GM18858 (cell line): ENCODE data around the gene AGAP1.

Experiments used
- ATAC-seq: cut with Tn5 transposase; IDR thresholded peaks from one replicate; pipeline ENCODE4 v1.9.1; 2021; ENCODE audit not compliant: unreplicated experiment

AGAP1 gene

GRCh38 chr2:235703711-235704295 lies 210.0 kb downstream of the AGAP1 start:
- no peak for ATAC-seq

DNA sequence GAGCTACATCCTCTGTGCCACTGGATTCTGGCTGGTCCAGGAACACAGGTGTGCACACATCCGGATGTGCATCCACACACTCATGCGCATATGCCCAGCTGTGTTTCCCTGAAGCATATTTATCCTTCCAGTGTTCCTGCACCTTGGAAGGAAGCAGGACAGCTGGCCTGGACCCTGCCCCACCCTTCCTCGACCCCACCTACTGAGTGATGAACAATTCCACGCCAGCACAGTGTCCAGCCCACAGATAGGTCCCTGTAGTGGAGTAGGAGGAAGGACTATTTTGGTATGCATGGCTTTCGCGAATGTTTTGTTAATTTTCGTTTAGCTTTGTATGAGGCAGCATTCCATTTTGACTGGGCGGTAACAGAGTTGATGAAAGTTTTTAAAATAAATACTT lies 211.5 kb downstream of the AGAP1 start:
- no peak for ATAC-seq

- ATAC-seq = no peak
These were observed 212.7 kb downstream of the AGAP1 start for GRCh38 chr2:235706506-235706905.

DNA sequence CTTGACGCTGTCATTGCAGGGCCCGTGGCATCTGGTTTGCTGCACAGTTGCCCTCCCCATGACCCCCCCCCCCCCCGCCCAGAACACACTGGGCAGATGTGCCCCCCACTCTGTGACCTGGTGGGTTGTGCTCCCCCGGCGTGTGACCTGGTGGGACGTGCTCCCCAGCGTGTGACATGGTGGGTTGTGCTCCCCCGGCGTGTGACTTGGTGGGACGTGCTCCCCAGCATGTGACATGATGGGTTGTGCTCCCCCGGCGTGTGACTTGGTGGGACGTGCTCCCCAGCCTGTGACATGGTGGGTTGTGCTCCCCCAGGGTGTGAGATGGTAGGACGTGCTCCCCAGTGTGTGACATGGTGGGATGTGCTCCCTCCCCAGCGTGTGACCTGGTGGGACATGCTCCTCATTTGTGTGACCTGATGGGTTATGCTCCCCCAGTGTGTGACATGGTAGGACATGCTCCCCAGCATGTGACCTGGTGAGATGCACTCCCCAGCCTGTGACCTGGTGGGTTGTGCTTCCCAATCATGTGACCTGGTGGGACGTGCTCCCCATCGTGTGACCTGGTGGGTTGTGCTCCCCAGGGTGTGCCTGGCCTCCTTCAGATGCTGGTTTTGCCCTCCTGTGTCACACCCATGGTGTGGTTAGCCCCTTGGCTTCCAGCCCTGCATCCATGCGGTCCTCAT lies 213.7 kb downstream of the AGAP1 start:
- no peak for ATAC-seq

- no peak for ATAC-seq
These were observed 215.4 kb downstream of the AGAP1 start for GRCh38 chr2:235709124-235709813.

DNA sequence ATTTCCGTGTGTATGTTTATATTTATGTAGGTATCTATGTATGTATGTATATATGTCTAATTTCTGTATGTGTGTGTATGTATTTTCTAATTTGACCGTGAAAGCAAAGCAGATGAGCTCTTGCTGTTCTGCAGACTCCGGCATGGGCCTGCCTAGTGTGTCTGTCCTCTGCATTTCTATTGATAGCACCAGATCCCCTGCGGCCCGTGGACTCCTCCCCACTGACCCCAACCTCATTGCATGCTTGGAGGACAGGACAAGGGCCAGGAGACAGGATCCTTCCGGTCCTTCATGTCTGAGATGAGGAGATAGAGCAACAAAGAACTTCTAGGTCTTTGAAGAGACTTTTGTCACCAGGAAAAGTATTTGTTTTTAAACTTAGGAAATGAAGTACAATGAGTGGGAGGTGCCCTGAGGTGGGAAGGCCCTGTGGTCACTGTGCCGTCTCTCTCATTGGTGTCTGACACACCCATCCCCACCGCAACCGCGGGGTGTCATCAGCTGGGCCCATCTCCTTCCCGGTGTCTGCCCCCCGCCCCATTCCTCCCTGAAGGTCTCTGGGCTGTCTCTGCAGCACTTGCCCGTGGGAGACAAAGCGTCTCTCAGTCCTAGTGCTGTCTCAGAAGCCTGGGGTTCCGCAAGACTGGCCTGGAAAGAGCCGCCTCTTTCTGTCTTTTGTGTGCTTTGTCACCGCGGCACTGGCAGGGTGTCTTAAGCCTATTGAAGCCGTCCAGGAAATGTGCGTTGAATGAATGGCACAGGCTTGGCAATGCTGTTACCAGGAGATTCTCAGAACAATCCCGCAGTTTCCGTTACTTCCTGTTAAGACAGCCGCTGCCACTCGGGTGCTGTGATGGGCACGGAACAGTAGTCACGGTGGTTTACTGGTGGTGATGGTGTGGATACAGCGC lies 216.4 kb downstream of the AGAP1 start:
- ATAC-seq = no peak

DNA sequence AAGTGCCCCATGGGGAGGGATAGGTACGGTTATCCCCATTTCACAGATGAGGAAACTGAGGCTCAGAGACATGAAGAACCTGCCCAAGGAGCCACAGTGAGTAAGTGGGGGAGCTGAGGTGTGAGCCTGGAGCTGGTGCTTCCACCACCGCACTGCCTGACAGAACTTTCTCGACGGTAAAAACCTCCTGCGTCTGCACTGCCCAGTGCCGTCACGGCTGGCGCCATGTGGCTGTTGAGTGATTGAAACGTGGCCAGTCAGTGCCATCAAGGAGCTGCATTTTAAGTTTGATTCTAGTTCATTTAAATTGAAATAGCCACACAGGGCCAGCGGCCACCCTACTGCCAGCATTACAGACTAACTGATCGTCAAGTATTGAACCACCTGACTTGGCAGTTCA lies 217.1 kb downstream of the AGAP1 start:
- no peak for ATAC-seq

DNA sequence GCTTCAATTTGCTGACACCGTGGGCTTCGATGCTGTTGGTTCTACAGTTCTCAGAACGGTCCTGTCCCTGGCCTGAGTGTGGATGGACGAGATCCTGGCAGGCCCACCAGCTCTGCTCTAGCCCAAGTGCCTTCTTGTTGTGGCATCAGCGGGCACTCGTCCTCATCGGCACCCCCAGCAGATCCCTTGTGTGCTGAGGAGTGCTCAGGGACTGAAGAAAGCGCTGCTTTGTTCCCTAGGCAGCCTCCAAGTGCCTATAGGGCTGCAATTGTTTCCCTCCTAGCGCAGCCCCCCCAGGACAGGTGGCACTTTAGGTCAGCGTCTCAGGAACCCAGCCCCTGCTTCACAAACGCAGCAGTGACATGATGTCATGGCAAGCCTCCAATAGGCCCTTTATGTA lies 217.7 kb downstream of the AGAP1 start:
- ATAC-seq = no peak

GRCh38 chr2:235712176-235712575 lies 218.3 kb downstream of the AGAP1 start:
- no peak for ATAC-seq

DNA sequence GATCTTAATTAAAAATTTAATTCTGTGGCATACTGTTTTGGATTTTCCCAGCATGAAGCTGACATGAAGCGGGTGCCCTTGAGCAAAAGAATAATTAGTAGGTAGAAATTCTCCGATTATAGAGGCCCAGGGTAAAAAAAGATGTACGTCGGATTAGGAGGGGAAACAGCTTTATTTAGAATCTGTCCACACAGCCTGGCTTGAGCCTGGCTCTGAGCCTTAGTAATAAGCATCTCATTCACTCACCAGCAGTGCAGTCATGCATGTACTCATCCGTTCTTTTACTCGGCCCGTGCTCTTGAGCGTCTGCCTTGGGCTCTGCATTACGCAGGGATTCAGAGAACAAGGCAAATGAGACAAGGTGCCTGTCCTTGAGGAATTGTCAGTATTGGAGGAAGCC lies 219.3 kb downstream of the AGAP1 start:
- no peak for ATAC-seq

DNA sequence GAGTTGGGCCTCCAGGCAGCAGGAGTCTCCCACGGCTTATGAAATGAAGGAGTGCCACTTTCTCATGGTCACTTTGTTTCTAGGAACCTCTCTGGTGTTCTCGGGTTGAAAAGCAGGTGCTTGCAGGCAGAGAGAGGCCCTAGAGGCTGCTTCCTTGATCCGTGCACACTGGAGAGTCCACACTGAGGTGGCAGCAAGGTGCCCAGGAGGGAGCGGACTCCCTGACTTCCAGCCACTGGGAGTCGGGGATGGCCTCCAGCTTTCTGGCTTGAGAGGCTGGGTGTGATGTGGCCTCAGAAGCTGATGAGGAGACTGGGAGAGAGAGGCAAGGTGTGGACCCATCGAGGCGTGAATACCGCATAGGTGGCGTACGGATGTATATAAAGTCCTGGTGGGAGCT lies 221.8 kb downstream of the AGAP1 start:
- no peak for ATAC-seq

DNA sequence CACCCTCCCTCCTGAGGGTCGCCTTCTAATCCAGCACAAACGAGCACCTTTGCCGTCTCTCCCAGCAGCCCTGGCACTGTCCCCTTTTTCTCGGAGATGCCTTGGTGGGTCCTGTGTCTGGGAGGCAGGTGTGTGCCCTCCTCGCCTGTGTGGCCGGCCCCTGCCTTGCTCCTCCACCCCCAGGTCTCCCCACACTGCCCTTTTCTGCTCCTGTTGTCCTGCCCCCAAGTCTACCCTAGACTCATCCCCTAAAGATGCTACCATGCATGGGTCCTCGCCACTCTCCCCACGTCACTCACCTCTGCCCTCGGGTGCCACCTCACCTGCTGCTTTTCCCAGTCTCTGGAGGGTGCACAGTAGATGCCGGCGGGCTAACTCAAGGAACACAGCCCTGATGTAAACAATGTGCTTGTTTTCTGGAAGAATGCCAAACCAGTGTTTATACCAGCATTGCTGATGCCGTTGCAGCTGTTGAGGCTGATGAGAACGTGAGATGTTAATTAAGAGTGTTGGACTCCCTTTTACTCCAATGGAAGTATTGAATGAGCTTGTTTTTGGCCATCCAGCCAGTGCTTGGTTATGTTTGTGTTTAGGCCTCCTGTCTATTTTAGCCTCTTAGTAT lies 223.1 kb downstream of the AGAP1 start:
- ATAC-seq = no peak

- no peak for ATAC-seq
These were observed 225.5 kb downstream of the AGAP1 start for GRCh38 chr2:235719146-235719942.

- ATAC-seq = no peak
These were observed 227.8 kb downstream of the AGAP1 start for GRCh38 chr2:235721625-235722024.

DNA sequence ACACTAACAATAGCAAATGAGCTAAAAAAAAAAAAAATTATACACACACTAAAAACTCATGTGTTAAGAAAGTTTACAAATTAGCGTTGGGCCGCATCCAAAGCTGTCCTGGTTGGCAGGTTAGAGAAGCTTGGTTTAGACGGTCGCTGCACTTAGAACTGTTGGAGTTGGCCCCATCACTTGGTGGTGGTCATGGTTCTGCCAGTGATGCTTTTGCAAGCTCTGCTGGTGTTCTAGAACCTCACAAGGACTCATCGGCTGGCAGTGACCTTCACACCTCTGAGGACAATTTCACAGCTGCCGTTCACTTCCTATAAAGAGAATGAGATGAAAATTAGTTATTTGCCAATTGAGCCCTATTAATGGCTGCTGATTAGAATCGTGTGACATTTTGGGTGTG lies 229.0 kb downstream of the AGAP1 start:
- ATAC-seq = no peak

DNA sequence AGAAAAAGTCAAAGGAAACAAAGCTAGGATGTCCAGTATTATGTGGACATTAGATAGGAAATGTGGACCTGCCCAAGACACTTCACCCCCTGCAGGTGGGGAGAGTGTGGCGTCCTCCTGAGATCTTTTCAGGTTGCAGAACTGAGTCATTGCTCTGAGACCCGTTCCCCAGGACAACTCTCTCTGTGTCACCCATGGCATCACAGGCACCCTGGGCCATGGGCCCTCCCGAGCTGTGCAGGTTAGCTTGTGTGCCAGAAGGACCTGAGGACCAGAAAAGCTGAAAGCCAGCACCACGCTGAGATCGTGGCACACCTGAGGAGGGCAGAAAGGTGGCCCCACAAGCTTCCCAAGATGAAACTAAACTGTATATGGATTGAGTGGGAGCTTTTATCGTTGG lies 229.5 kb downstream of the AGAP1 start:
- no peak for ATAC-seq

- no peak for ATAC-seq
These were observed 230.1 kb downstream of the AGAP1 start for GRCh38 chr2:235723811-235724465.

- ATAC-seq = no peak
These were observed 231.2 kb downstream of the AGAP1 start for GRCh38 chr2:235725016-235725489.

GRCh38 chr2:235725841-235726240 lies 232.0 kb downstream of the AGAP1 start:
- ATAC-seq = no peak

- ATAC-seq = no peak
These were observed 232.7 kb downstream of the AGAP1 start for GRCh38 chr2:235726554-235726953.
